Measurements from ENCODE around the gene C1QL1.

The C1QL1 gene

GRCh38 chr17:44922136-44922535, 46.0 kb downstream of the C1QL1 start:
- DNase-seq (ENCODE audit: low spot score), result no peak
- TF ChIP-seq CTCF (IDR thresholded peaks at IDR 0.05; ENCODE audit: extremely low read depth, insufficient read depth, missing control alignments), result no peak
- in situ Hi-C loops (cut with MboI; ENCODE audit: low pct_unique_long_range_greater_than_20kb, low sequenced_read_pairs, unreplicated experiment), result loop anchor here (10.0 kb wide), 1 partner anchor 93 kb away; no protein-coding TSS in a partner anchor

GRCh38 chr17:44921122-44921882, 46.8 kb downstream of the C1QL1 start:
- in situ Hi-C loops (cut with MboI; ENCODE audit: low pct_unique_long_range_greater_than_20kb, low sequenced_read_pairs, unreplicated experiment), result loop anchor here (10.0 kb wide), 1 partner anchor 93 kb away; no protein-coding TSS in a partner anchor
- DNase-seq (ENCODE audit: low spot score), result no peak
- no peak for TF ChIP-seq CTCF (IDR thresholded peaks at IDR 0.05; ENCODE audit: extremely low read depth, insufficient read depth, missing control alignments)

DNA sequence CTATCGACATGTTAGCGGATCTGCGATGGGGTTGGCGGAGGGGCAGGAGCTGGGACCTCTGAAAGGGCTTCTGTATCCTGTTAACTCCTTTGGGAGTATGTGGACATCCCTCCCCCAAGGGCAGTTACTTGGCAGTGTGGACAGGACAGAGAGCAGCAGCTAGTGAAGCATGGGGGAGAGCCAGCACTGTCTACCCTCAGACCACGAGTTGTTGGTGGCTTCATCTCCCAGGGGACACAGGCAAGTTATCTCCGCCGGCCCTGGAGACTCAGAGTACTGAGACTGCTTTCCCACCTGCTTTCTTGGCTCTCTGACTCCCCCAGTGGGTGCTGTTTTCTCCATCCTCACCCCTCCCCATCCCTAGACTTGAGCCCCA, 47.5 kb downstream of the C1QL1 start:
- DNase-seq (ENCODE audit: low spot score), result no peak
- in situ Hi-C loops (cut with MboI; ENCODE audit: low pct_unique_long_range_greater_than_20kb, low sequenced_read_pairs, unreplicated experiment), result loop anchor here (10.0 kb wide), 1 partner anchor 94 kb away; no protein-coding TSS in a partner anchor
- no peak for TF ChIP-seq CTCF (IDR thresholded peaks at IDR 0.05; ENCODE audit: extremely low read depth, insufficient read depth, missing control alignments)

DNA sequence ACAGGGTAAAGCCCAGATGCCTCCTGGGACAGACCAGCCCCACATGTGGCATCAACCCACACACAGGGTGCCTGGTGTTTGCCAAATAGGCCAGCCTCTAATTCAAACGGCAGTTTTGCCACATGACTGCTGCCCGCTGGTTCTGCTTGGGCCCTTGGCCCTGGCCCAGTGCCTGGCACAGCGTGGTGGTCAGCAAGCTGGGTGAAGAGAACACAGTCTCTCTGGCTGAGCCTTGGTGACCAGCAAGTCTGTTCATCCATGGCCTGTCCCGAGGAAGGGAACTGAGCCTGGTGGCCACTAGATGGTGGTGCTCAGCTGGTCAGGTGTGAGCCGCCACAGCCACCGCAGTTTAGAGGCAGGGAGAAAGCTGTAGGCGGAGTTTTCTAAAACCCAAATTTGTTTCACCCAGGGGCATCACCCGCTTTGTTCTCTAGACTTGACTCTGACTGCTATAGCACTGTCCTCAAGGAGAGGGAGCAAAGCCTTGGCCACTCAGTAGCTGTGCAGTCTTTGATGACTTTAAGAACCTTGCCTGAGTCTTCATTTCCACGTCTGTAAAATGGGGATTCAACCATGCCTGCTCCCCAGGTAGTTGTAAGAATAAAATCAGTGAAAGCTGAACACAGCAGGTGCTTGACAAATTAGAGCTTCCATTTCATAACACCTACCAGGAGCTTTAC, 48.1 kb downstream of the C1QL1 start:
- DNase-seq (ENCODE audit: low spot score), result peak; percentile 92
- in situ Hi-C loops (cut with MboI; ENCODE audit: low pct_unique_long_range_greater_than_20kb, low sequenced_read_pairs, unreplicated experiment), result loop anchor here (10.0 kb wide), 1 partner anchor 95 kb away; no protein-coding TSS in a partner anchor
- peak; percentile 91 for TF ChIP-seq CTCF (IDR thresholded peaks at IDR 0.05; ENCODE audit: extremely low read depth, insufficient read depth, missing control alignments)

DNA sequence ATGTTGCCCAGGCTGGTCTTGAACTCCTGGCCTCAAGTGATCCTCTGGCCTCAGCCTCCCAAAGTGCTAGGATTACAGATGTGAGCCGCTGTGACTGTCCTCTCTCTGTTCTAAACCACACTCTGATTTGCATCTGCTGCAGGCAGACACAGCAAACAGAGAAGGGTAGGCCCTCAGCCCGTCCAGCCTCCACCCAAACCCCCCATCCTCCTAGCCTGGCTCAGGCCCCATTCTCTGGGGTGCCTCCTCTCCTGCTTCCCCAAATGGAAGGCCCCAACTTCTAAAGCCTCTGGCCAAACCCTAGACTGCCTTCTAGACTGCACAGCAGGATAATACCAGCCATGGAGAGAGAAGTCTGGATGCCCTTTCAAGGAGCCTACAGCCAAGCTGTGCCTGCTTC, 48.7 kb downstream of the C1QL1 start:
- TF ChIP-seq CTCF (IDR thresholded peaks at IDR 0.05; ENCODE audit: extremely low read depth, insufficient read depth, missing control alignments), result no peak
- DNase-seq (ENCODE audit: low spot score), result no peak
- in situ Hi-C loops (cut with MboI; ENCODE audit: low pct_unique_long_range_greater_than_20kb, low sequenced_read_pairs, unreplicated experiment), result no loop called here

GRCh38 chr17:44918006-44918405, 50.1 kb downstream of the C1QL1 start:
- DNase-seq (ENCODE audit: low spot score), result no peak
- in situ Hi-C loops (cut with MboI; ENCODE audit: low pct_unique_long_range_greater_than_20kb, low sequenced_read_pairs, unreplicated experiment), result no loop called here
- no peak for TF ChIP-seq CTCF (IDR thresholded peaks at IDR 0.05; ENCODE audit: extremely low read depth, insufficient read depth, missing control alignments)

All from GM13977 (cell line).